ENCODE data around the gene ANO9. TPM values are rescaled to one million over a fixed set of nuclear protein-coding genes. Genes with fewer than 3 reads are reported as not detected.

ANO9 gene
- total RNA-seq, 1 donor from 2014 or later = not detected

DNA sequence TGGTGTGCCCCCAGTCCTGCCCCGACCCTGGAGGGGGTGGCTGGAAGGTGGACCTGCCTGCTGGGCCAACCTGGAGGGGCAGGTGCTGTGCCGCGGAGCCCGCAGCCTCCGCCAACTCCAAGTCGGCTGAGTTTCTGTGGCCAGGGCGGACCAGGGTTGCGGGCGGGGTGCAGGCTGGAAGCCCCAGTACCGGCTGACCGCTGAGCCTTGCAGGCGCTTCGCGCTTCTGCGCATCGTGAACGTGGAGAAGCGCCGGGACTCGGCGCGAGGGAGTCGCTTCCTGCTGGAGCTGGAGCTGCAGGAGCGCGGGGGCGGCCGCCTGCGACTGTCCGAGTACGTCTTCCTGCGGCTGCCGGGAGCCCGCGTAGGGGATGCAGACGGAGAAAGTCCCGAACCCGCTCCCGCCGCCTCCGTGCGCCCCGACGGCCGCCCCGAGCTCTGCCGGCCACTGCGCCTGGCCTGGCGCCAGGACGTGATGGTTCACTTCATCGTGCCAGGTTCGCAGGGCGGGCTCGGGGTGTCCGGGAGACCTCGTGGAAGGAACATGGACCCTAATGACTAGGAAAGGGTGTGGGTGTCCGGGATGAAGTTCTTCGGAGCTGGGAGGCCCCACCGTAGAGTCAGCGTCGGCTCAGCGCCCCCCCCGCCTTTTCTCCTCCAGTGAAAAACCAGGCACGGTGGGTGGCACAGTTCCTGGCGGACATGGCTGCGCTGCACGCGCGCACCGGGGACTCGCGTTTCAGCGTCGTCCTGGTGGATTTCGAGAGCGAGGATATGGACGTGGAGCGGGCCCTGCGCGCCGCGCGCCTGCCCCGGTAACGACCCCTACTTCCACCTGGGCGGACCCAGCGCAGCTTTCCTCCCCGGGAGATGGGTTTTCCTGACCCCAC is 62.4 kb downstream of the ANO9 start:
- H3K9ac ChIP-seq (ENCODE audit: low read depth in 1 of 3, low read length in 3 of 3) = no peak overlapping the region
- H3K36me3 ChIP-seq (ENCODE audit: control insufficient read depth in 3 of 3, insufficient read depth in 3 of 3, low read length in 3 of 3) = no peaks in the 10 kb centered on the region
- no peaks in the 10 kb centered on the region for H3K9me3 ChIP-seq (ENCODE audit: control insufficient read depth in 3 of 3, low read length in 3 of 3)
- H3K4me1 ChIP-seq (ENCODE audit: control insufficient read depth in 3 of 3, insufficient read depth in 3 of 3, low read length in 3 of 3) = no peaks in the 10 kb centered on the region
- H3K27ac ChIP-seq (ENCODE audit: low read depth, low read length) = no peak overlapping the region
- no peak overlapping the region for H3K4me3 ChIP-seq (ENCODE audit: low read length in 3 of 3)
- H3K27me3 ChIP-seq (ENCODE audit: control insufficient read depth in 3 of 3, insufficient read depth in 3 of 3, low read length in 3 of 3) = peaks cover 22 to 37% (median 36%) of the 10 kb centered on the region in 3 donors

DNA sequence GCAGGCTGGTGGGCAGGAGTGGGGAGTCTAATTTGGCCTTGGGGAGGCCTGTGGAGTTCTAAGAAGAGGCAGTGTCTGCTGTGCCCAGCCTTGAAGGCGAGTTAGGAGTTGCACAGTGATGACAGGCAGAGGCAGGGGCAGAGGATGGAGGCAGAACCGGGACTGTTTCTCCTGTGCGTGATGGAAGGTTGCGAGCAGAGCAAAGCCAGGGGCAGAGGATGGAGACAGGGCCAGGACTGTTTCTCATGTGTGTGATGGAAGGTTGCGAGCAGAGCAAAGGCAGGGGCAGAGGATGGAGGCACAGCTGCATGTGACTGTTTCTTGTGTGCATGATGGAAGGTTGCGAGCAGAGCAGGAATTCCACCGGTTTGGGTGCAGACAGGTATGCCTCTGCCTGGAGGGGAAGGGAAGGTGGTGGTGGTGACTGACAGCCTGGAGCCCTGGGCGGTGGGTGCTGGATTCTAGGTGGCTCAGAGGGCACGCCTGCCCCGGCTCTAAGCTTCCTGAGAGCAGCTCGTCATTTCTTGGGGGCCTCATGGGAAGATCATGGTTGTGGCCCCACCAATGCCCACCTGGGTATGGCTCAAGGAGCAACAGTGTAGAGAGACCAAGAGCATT is 63.8 kb downstream of the ANO9 start:
- Histone ChIP-seq H3K36me3 (ENCODE audit: control insufficient read depth in 3 of 3, insufficient read depth in 3 of 3, low read length in 3 of 3) (no peaks in the 10 kb centered on the region), H3K4me3 (ENCODE audit: low read length in 3 of 3) (no peak overlapping the region), H3K27ac (ENCODE audit: low read depth, low read length) (no peak overlapping the region), H3K4me1 (ENCODE audit: control insufficient read depth in 3 of 3, insufficient read depth in 3 of 3, low read length in 3 of 3) (no peaks in the 10 kb centered on the region), H3K27me3 (ENCODE audit: control insufficient read depth in 3 of 3, insufficient read depth in 3 of 3, low read length in 3 of 3) (peaks cover 17 to 35% (median 34%) of the 10 kb centered on the region in 3 donors), H3K9me3 (ENCODE audit: control insufficient read depth in 3 of 3, low read length in 3 of 3) (no peaks in the 10 kb centered on the region), H3K9ac (ENCODE audit: low read depth in 1 of 3, low read length in 3 of 3) (no peak overlapping the region)

DNA sequence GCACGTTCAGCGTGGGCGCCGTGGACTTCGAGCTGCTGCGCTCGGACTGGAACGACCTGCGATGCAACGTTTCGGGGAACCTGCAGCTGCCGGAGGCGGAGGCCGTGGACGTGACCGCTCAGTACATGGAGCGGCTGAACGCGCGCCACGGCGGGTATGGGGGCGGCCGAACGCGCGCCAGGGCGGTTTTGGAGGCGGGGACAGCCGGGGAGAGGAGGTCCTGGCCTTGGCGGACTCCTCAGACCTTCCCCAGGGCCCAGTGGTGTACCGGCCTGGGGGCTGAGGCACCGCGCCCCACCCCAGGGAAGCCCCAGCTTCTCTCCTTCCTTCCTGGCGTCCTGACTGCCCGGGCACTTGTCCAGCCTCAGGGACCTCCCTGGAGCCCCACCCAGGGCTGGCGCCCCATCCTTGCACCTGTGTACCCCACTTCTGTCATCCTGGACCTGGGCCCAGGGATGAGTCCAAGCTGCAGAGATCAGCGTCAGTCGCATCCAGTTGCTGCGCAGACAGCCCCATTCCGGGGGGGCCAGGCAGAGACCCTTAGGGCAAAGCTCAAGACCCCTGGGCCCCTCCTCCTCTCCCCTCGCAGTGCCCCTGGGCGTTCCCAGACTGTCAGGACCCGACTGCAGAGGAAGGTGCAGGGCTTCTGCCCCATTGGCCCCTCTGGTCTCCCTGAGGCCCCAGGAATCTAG is 64.5 kb downstream of the ANO9 start:
- Histone ChIP-seq H3K9ac (ENCODE audit: low read depth in 1 of 3, low read length in 3 of 3) (no peak overlapping the region), H3K27me3 (ENCODE audit: control insufficient read depth in 3 of 3, insufficient read depth in 3 of 3, low read length in 3 of 3) (peaks cover 14 to 33% (median 30%) of the 10 kb centered on the region in 3 donors), H3K27ac (ENCODE audit: low read depth, low read length) (no peak overlapping the region), H3K9me3 (ENCODE audit: control insufficient read depth in 3 of 3, low read length in 3 of 3) (no peaks in the 10 kb centered on the region), H3K4me1 (ENCODE audit: control insufficient read depth in 3 of 3, insufficient read depth in 3 of 3, low read length in 3 of 3) (no peaks in the 10 kb centered on the region), H3K4me3 (ENCODE audit: low read length in 3 of 3) (no peak overlapping the region), H3K36me3 (ENCODE audit: control insufficient read depth in 3 of 3, insufficient read depth in 3 of 3, low read length in 3 of 3) (no peaks in the 10 kb centered on the region)

DNA sequence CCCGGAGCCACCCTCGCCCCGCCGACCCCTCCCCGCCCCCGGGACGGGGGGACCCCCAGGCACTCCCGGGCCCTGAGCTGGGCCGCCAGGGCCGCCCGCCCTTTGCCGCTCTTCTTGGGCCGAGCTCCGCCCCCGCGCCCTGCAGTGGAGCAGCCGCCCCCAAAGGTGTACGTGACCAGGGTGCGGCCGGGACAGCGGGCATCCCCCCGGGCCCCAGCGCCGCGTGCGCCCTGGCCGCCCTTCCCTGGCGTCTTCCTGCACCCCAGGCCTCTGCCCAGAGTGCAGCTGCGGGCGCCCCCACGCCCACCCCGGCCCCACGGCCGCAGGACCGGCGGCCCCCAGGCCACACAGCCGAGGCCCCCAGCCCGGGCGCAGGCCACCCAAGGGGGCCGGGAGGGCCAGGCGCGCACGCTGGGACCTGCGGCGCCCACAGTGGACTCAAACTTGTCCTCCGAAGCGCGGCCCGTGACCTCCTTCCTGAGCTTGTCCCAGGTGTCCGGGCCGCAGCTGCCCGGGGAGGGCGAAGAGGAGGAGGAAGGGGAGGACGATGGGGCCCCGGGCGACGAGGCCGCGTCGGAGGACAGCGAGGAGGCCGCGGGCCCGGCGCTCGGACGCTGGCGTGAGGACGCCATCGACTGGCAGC is 65.2 kb downstream of the ANO9 start:
- H3K4me3 ChIP-seq (ENCODE audit: low read length in 3 of 3) = no peak overlapping the region
- H3K27me3 ChIP-seq (ENCODE audit: control insufficient read depth in 3 of 3, insufficient read depth in 3 of 3, low read length in 3 of 3) = peaks cover 17 to 31% (median 31%) of the 10 kb centered on the region in 3 donors
- no peaks in the 10 kb centered on the region for H3K4me1 ChIP-seq (ENCODE audit: control insufficient read depth in 3 of 3, insufficient read depth in 3 of 3, low read length in 3 of 3)
- H3K9ac ChIP-seq (ENCODE audit: low read depth in 1 of 3, low read length in 3 of 3) = no peak overlapping the region
- no peaks in the 10 kb centered on the region for H3K9me3 ChIP-seq (ENCODE audit: control insufficient read depth in 3 of 3, low read length in 3 of 3)
- no peak overlapping the region for H3K27ac ChIP-seq (ENCODE audit: low read depth, low read length)
- H3K36me3 ChIP-seq (ENCODE audit: control insufficient read depth in 3 of 3, insufficient read depth in 3 of 3, low read length in 3 of 3) = no peaks in the 10 kb centered on the region

DNA sequence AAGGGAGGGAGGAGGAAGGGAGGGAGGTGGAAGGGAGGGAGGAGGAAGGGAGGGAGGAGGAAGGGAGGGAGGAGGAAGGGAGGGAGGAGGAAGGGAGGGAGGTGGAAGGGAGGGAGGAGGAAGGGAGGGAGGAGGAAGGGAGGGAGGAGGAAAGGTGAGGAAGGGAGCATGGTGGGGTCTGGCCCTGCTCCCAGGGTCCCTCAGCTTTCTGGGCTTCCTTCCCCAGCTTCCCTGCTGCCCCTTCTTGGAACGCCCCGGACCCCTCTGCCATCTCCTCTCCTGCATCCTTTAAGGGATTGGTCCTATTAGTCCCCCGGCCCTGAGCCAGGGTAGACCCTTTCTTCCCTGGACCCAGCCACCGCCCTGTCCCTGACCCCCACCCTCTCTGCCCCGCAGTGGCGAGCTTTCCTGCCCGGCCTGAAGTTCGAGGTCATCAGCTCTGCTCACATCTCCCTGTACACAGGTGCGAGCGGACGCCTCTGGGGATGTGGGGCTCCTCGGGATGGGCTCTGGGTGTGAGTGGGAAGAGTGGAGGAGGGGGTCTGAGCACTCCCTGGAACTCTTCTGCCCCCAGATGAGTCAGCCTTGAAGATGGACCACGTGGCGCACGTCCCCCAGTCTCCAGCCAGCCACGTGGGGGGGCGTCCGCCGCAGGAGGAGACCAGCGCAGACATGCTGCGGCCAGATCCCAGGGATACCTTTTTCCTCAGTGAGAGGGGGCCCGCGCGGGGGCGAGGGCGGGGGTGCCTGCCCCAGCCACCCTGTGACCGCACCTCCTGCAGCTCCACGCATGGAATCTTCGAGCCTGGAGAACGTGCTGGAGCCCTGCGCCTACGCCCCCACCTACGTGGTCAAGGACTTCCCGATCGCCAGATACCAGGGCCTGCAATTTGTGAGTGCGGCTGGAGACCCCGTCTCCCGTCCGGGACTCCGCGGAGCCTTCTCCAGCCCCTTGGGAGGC is 66.5 kb downstream of the ANO9 start:
- Histone ChIP-seq H3K4me1 (ENCODE audit: control insufficient read depth in 3 of 3, insufficient read depth in 3 of 3, low read length in 3 of 3) (no peaks in the 10 kb centered on the region), H3K9me3 (ENCODE audit: control insufficient read depth in 3 of 3, low read length in 3 of 3) (no peaks in the 10 kb centered on the region), H3K9ac (ENCODE audit: low read depth in 1 of 3, low read length in 3 of 3) (no peak overlapping the region), H3K36me3 (ENCODE audit: control insufficient read depth in 3 of 3, insufficient read depth in 3 of 3, low read length in 3 of 3) (no peaks in the 10 kb centered on the region), H3K4me3 (ENCODE audit: low read length in 3 of 3) (no peak overlapping the region), H3K27ac (ENCODE audit: low read depth, low read length) (no peak overlapping the region), H3K27me3 (ENCODE audit: control insufficient read depth in 3 of 3, insufficient read depth in 3 of 3, low read length in 3 of 3) (peaks cover 29 to 36% (median 36%) of the 10 kb centered on the region in 3 donors)

DNA sequence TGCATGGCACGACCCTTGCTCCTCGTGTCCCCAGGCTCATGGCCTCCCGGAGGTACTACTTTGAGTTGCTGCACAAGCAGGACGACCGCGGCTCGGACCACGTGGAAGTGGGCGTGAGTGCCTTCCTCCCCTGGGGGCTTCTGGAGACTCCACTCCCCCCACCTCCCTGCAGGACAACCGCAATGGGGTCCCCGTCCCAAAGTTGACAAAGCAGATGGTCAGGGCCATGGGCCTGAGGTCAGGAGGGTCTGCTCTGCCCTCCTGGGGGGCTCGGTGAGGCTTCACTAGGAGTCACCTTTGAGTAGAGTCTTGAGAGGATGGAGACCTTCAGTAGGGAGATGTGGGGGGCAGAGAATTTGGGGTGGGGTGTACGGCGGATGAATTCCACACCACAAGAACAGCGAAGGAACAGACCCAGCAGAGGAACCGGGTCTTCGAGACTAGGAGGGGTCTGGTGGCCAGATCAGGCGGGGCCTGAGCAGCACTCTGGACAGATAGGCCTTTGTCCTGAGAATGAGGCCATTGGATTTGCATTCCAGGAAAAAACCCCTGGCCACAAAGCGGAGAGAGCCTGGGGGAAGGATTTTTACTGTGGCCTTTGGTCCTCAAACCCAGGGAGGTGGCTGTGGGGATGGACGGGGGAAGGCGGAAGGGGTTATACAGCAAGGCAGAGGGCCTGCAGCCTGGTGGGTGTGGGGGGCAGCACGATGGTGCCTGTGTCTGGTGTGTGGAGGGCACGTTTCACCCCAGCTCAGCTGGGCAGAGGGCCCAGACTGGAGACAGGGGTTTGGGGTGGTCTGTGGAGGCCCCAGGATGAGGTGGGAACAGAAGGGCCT is 67.9 kb downstream of the ANO9 start:
- peaks cover 32 to 38% (median 37%) of the 10 kb centered on the region in 3 donors for H3K27me3 ChIP-seq (ENCODE audit: control insufficient read depth in 3 of 3, insufficient read depth in 3 of 3, low read length in 3 of 3)
- no peak overlapping the region for H3K4me3 ChIP-seq (ENCODE audit: low read length in 3 of 3)
- H3K9me3 ChIP-seq (ENCODE audit: control insufficient read depth in 3 of 3, low read length in 3 of 3) = no peaks in the 10 kb centered on the region
- no peaks in the 10 kb centered on the region for H3K36me3 ChIP-seq (ENCODE audit: control insufficient read depth in 3 of 3, insufficient read depth in 3 of 3, low read length in 3 of 3)
- no peak overlapping the region for H3K27ac ChIP-seq (ENCODE audit: low read depth, low read length)
- no peaks in the 10 kb centered on the region for H3K4me1 ChIP-seq (ENCODE audit: control insufficient read depth in 3 of 3, insufficient read depth in 3 of 3, low read length in 3 of 3)
- H3K9ac ChIP-seq (ENCODE audit: low read depth in 1 of 3, low read length in 3 of 3) = no peak overlapping the region

DNA sequence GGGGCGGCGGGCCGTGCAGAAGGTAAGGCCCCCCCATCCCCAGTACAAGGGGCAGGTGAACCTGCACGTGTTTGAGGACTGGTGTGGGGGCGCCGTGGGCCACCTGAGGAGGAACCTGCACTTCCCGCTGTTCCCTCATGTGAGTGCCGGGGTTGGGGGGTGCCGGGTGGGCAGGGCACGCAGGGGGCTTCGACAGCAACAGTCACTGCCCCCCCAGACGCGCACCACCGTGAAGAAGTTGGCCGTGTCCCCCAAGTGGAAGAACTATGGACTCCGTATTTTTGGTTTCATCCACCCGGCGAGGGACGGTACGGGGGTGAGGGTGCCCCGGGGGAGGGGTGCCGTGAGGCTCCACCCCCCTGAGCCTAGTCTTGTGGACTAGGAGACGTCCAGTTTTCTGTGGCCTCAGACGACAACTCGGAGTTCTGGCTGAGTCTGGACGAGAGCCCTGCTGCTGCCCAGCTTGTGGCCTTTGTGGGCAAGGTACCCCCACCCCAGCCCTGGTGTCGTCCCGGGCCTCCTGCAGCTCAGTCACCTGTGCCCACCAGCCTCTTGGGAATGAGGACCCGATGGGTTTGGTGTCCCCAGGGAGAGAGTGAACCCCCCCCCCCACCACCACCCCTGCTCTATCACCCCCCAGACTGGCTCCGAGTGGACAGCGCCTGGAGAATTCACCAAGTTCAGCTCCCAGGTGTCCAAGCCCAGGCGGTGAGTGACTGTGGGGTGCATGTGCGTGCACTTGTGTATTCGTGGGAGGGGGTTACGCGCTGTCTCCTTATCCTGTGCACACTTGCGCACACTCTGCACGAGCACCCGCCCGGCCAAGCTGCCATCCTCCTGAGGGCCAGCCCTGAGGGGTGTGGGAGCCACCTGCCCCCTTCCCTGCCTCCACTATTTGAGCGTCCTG is 68.7 kb downstream of the ANO9 start:
- Histone ChIP-seq H3K9me3 (ENCODE audit: control insufficient read depth in 3 of 3, low read length in 3 of 3) (no peaks in the 10 kb centered on the region), H3K4me3 (ENCODE audit: low read length in 3 of 3) (no peak overlapping the region), H3K36me3 (ENCODE audit: control insufficient read depth in 3 of 3, insufficient read depth in 3 of 3, low read length in 3 of 3) (no peaks in the 10 kb centered on the region), H3K4me1 (ENCODE audit: control insufficient read depth in 3 of 3, insufficient read depth in 3 of 3, low read length in 3 of 3) (peaks cover 0 to 7% (median 4%) of the 10 kb centered on the region in 3 donors), H3K27me3 (ENCODE audit: control insufficient read depth in 3 of 3, insufficient read depth in 3 of 3, low read length in 3 of 3) (peaks cover 33 to 44% (median 44%) of the 10 kb centered on the region in 3 donors), H3K27ac (ENCODE audit: low read depth, low read length) (no peak overlapping the region), H3K9ac (ENCODE audit: low read depth in 1 of 3, low read length in 3 of 3) (no peak overlapping the region)

All from skeletal muscle tissue (tissue), 4 donors.